ENCODE results near the gene C5AR2.
"Not testable (repeated sequence)": the region's sequence is repeated elsewhere in the genome, so short reads cannot be mapped to it uniquely, and the experiment has no call there.

Gene C5AR2

DNA sequence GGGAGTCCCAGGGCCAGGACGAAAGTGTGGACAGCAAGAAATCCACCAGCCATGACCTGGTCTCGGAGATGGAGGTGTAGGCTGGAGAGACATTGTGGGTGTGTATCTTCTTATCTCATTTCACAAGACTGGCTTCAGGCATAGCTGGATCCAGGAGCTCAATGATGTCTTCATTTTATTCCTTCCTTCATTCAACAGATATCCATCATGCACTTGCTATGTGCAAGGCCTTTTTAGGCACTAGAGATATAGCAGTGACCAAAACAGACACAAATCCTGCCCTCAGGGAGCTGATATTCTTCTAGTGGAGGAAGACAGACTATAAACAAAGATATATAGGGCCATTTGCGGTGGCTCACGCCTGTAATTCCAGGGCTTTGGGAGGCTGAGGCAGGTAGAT lies 9.8 kb downstream of the C5AR2 start:
- H3K4me1 ChIP-seq (ENCODE audit: control insufficient read depth in 5 of 5, insufficient read depth in 5 of 5, low read length in 5 of 5) = peaks cover 0 to under 1% (median 0%) of the 10 kb centered on the region in 5 donors
- no peak overlapping the region for H3K27ac ChIP-seq (ENCODE audit: low read depth, low read length)
- H3K36me3 ChIP-seq (ENCODE audit: control insufficient read depth in 5 of 5, insufficient read depth in 5 of 5, low read length in 5 of 5) = peaks cover 0 to 7% (median 0%) of the 10 kb centered on the region in 5 donors
- no peaks in the 10 kb centered on the region for H3K27me3 ChIP-seq (ENCODE audit: control insufficient read depth in 5 of 5, insufficient read depth in 4 of 5, low read length in 5 of 5)
- no peak overlapping the region for H3K9ac ChIP-seq (ENCODE audit: low read length in 5 of 5)
- no peaks in the 10 kb centered on the region for H3K9me3 ChIP-seq (ENCODE audit: control insufficient read depth in 5 of 5, low read length in 5 of 5)
- no peak overlapping the region for H3K4me3 ChIP-seq (ENCODE audit: low read depth in 1 of 5, low read length in 5 of 5)

DNA sequence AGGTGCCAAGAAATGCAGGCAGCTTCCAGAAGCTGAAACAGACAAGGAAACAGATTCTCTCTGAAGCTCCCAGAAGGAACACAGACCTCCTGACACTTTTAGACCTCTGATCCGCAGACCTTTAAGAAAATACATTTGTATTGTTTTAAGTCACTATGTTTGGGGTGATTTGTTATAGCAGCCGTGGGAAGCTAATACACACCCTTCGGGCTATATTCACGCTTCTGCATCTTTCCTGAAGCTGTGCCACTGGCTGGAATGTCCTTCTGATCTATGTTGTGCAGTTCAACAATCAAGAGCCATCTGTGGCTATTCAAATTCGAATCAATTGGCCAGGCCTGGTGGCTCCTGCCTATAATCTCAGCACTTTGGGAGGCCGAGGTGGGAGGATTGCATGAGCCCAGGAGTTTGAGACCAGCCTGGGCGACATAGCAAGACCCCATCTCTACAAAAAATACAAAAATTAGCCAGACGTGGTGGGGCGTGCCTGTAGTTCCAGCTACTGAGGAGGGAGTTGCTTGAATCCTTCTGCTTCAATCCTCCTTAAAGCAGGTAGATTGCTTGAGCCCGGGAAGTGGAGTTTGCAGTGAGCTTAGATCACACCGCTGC lies 11.3 kb downstream of the C5AR2 start:
- H3K9ac ChIP-seq (ENCODE audit: low read length in 5 of 5) = no peak overlapping the region
- no peaks in the 10 kb centered on the region for H3K9me3 ChIP-seq (ENCODE audit: control insufficient read depth in 5 of 5, low read length in 5 of 5)
- no peaks in the 10 kb centered on the region for H3K27me3 ChIP-seq (ENCODE audit: control insufficient read depth in 5 of 5, insufficient read depth in 4 of 5, low read length in 5 of 5)
- H3K4me1 ChIP-seq (ENCODE audit: control insufficient read depth in 5 of 5, insufficient read depth in 5 of 5, low read length in 5 of 5) = peaks cover 0 to 4% (median 0%) of the 10 kb centered on the region in 5 donors
- peaks cover 0 to 7% (median 0%) of the 10 kb centered on the region in 5 donors for H3K36me3 ChIP-seq (ENCODE audit: control insufficient read depth in 5 of 5, insufficient read depth in 5 of 5, low read length in 5 of 5)
- no peak overlapping the region for H3K4me3 ChIP-seq (ENCODE audit: low read depth in 1 of 5, low read length in 5 of 5)
- no peak overlapping the region for H3K27ac ChIP-seq (ENCODE audit: low read depth, low read length)

DNA sequence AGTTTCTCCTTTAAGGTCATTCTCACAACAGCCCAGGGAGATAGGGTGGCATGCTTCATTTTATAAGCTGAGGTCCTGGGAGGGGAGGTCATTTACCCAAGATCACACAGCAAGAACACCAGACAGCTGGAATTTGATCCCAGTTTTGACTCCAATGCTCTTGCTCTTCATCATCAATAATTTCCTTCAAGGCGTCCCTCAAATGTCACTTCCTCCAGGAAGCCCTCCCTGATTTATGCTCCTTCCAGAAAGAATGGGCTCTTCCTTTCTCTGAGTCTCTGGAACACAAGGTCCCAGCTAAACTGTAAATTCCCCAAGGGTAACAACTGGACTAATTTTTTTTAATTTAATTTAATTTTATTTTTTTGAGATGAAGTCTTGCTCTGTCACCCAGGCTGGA lies 12.4 kb downstream of the C5AR2 start:
- H3K27ac ChIP-seq (ENCODE audit: low read depth, low read length) = no peak overlapping the region
- no peak overlapping the region for H3K9ac ChIP-seq (ENCODE audit: low read length in 5 of 5)
- no peaks in the 10 kb centered on the region for H3K27me3 ChIP-seq (ENCODE audit: control insufficient read depth in 5 of 5, insufficient read depth in 4 of 5, low read length in 5 of 5)
- no peak overlapping the region for H3K4me3 ChIP-seq (ENCODE audit: low read depth in 1 of 5, low read length in 5 of 5)
- H3K36me3 ChIP-seq (ENCODE audit: control insufficient read depth in 5 of 5, insufficient read depth in 5 of 5, low read length in 5 of 5) = peaks cover 0 to 7% (median 0%) of the 10 kb centered on the region in 5 donors
- no peaks in the 10 kb centered on the region for H3K9me3 ChIP-seq (ENCODE audit: control insufficient read depth in 5 of 5, low read length in 5 of 5)
- peaks cover 0 to 10% (median 7%) of the 10 kb centered on the region in 5 donors for H3K4me1 ChIP-seq (ENCODE audit: control insufficient read depth in 5 of 5, insufficient read depth in 5 of 5, low read length in 5 of 5)

DNA sequence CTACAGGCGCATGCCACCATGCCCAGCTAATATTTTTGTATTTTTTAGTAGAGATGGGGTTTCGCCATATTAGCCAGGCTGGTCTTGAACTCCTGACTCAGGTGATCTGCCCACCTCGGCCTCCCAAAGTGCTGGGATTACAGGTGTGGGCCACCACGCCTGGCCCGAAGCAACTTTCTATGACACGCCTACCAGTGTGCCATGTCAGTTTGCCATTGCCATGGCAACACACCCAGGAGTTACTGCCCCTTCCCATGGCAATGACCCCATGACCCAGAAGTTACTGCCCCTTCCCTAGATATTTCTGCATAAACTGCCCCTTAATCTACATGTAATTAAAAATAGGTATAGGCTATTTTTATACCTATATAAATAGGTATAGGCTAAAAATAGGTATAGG lies 14.0 kb downstream of the C5AR2 start:
- not testable (repeated sequence) for H3K9me3 ChIP-seq (ENCODE audit: control insufficient read depth in 5 of 5, low read length in 5 of 5); H3K4me3 ChIP-seq (ENCODE audit: low read depth in 1 of 5, low read length in 5 of 5); H3K36me3 ChIP-seq (ENCODE audit: control insufficient read depth in 5 of 5, insufficient read depth in 5 of 5, low read length in 5 of 5); H3K27me3 ChIP-seq (ENCODE audit: control insufficient read depth in 5 of 5, insufficient read depth in 4 of 5, low read length in 5 of 5); H3K9ac ChIP-seq (ENCODE audit: low read length in 5 of 5); H3K27ac ChIP-seq (ENCODE audit: low read depth, low read length)
- H3K4me1 ChIP-seq (ENCODE audit: control insufficient read depth in 5 of 5, insufficient read depth in 5 of 5, low read length in 5 of 5) = peaks cover 3 to 18% (median 14%) of the 10 kb centered on the region in 5 donors

DNA sequence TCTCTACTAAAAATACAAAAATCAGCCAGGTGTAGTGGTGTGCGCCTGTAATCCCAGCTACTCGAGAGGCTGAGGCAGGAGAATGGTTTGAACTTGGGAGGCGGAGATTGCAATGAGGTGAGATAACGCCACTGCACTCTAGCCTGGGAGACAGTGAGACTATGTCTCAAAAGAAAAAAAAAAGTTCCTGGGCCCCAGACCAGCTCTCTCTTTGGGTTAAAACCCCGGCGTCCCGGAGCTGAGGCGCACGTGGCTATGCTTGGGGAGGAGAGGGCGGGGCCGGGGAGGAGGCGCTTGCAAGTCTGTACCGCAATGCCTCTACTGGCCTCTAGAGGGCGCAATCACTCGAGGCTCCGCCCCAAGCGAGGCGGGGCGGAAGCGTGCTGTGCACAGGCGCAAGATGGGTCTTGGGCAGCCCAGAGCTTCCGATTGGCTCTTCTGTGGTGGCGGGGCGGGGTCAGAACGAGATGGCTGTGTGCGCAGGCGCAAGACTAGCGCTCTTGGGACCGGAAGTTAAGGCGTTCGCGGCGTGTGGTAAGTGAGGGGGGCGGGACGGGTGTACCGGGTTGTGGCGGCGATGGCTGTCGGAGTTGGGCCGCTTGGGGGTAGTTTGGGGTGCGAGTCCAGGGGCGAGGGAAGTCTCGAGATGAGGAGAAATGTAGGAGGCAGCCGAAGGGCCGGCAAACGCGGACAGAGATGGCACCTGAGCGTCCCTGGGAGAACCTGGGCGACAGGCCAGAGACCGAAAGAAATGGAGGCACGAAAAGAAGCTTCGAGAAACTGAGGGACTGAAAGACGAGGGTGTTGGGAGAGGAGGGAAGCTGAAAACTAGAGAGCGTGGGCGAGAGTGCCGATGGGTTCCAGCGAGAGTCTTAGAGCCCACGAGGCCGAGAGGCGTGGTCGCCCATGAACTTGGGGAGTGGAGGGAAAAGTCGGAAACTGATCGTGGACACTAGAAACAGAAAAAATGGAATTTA lies 17.1 kb downstream of the C5AR2 start, which contains the start of gene DHX34:
DHX34 (plus strand) TSS at position 497 of the 977 bp plus-strand sequence. CDS start 3,716 bp downstream, outside the sequence.
- Histone ChIP-seq H3K9ac (ENCODE audit: low read length in 5 of 5) (peak within 1 kb of the TSS; percentile 60 to 92 (median 84)), H3K27ac (ENCODE audit: low read depth, low read length) (peak within 1 kb of the TSS; percentile 77), H3K9me3 (ENCODE audit: control insufficient read depth in 5 of 5, low read length in 5 of 5) (no peaks in the 10 kb centered on the region), H3K4me3 (ENCODE audit: low read depth in 1 of 5, low read length in 5 of 5) (peak within 1 kb of the TSS; percentile 86 to 98 (median 92)), H3K27me3 (ENCODE audit: control insufficient read depth in 5 of 5, insufficient read depth in 4 of 5, low read length in 5 of 5) (no peaks in the 10 kb centered on the region), H3K4me1 (ENCODE audit: control insufficient read depth in 5 of 5, insufficient read depth in 5 of 5, low read length in 5 of 5) (peaks cover 3 to 26% (median 15%) of the 10 kb centered on the region in 5 donors), H3K36me3 (ENCODE audit: control insufficient read depth in 5 of 5, insufficient read depth in 5 of 5, low read length in 5 of 5) (peaks cover 0 to 22% (median 14%) of the 10 kb centered on the region in 5 donors)

DNA sequence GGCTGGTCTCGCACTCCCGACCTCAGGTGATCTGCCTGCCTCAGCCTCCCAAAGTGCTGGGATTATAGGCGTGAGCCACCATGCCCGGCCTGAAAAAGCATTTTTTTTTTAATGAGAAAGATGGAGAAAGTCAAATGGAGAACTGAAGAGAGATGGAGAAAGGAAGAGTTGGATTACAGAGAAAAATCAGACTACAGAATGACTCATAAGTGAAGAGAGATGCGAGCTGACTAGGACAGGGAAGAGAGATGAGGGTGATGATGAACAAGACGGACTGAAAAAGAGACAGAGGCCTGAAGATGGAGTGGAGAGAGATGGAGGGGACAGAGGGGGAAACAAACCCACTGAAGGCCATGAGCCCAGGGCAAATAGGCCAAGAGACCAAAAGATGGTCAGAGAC lies 18.7 kb downstream of the C5AR2 start:
- Histone ChIP-seq H3K4me1 (ENCODE audit: control insufficient read depth in 5 of 5, insufficient read depth in 5 of 5, low read length in 5 of 5) (peaks cover 3 to 26% (median 15%) of the 10 kb centered on the region in 5 donors), H3K27ac (ENCODE audit: low read depth, low read length) (no peak overlapping the region), H3K9me3 (ENCODE audit: control insufficient read depth in 5 of 5, low read length in 5 of 5) (no peaks in the 10 kb centered on the region), H3K4me3 (ENCODE audit: low read depth in 1 of 5, low read length in 5 of 5) (no peak overlapping the region), H3K9ac (ENCODE audit: low read length in 5 of 5) (no peak overlapping the region), H3K36me3 (ENCODE audit: control insufficient read depth in 5 of 5, insufficient read depth in 5 of 5, low read length in 5 of 5) (peaks cover 0 to 35% (median 24%) of the 10 kb centered on the region in 5 donors), H3K27me3 (ENCODE audit: control insufficient read depth in 5 of 5, insufficient read depth in 4 of 5, low read length in 5 of 5) (no peaks in the 10 kb centered on the region)

DNA sequence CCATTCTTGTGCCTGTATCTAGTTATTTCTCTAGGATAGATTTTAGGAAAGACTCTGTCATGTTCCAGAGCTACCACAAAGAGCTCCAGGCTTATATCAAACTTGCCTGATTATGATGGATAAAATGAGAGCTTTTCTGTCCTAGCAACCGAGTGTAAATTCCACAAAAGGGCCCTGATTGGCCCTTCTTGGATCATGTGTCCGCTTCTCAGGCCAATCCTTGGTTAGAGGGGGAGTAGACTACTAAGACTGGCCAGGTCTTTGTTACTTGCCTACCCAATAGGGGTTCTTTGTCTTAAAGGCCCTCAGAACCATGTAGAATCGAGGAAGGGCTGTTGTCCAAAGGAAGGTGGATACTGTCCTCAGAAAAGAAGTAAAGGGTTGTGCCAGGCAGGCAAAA lies 19.6 kb downstream of the C5AR2 start:
- no peaks in the 10 kb centered on the region for H3K27me3 ChIP-seq (ENCODE audit: control insufficient read depth in 5 of 5, insufficient read depth in 4 of 5, low read length in 5 of 5)
- H3K36me3 ChIP-seq (ENCODE audit: control insufficient read depth in 5 of 5, insufficient read depth in 5 of 5, low read length in 5 of 5) = peaks cover 0 to 44% (median 31%) of the 10 kb centered on the region in 5 donors
- H3K27ac ChIP-seq (ENCODE audit: low read depth, low read length) = no peak overlapping the region
- H3K4me1 ChIP-seq (ENCODE audit: control insufficient read depth in 5 of 5, insufficient read depth in 5 of 5, low read length in 5 of 5) = peaks cover 3 to 26% (median 15%) of the 10 kb centered on the region in 5 donors
- H3K4me3 ChIP-seq (ENCODE audit: low read depth in 1 of 5, low read length in 5 of 5) = no peak overlapping the region
- no peaks in the 10 kb centered on the region for H3K9me3 ChIP-seq (ENCODE audit: control insufficient read depth in 5 of 5, low read length in 5 of 5)
- peak overlapping the region in 1 of 5 donors; percentile 4 for H3K9ac ChIP-seq (ENCODE audit: low read length in 5 of 5)

DNA sequence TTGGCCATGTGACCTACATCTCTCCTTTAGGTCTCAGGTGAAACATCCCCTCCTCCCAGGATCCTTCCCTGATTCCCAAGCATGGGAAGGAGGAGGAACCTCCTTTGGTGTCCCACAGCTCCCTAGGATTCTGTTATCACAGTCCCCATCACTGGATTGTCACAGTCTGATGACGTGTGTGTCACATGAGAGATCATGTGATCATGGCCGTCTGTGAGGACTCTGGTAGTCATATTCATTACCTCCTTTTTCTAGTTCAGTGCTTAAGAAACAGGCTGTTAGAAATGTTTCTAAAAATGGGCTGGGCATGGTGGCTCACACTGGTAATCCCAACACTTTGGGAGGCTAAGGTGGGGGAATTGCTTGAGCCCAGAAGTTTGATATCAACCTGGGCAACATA lies 20.1 kb downstream of the C5AR2 start:
- Histone ChIP-seq H3K27me3 (ENCODE audit: control insufficient read depth in 5 of 5, insufficient read depth in 4 of 5, low read length in 5 of 5) (no peaks in the 10 kb centered on the region), H3K9me3 (ENCODE audit: control insufficient read depth in 5 of 5, low read length in 5 of 5) (no peaks in the 10 kb centered on the region), H3K27ac (ENCODE audit: low read depth, low read length) (no peak overlapping the region), H3K36me3 (ENCODE audit: control insufficient read depth in 5 of 5, insufficient read depth in 5 of 5, low read length in 5 of 5) (peaks cover under 1 to 50% (median 34%) of the 10 kb centered on the region in 5 donors), H3K9ac (ENCODE audit: low read length in 5 of 5) (peak overlapping the region in 1 of 5 donors; percentile 4), H3K4me3 (ENCODE audit: low read depth in 1 of 5, low read length in 5 of 5) (no peak overlapping the region), H3K4me1 (ENCODE audit: control insufficient read depth in 5 of 5, insufficient read depth in 5 of 5, low read length in 5 of 5) (peaks cover 3 to 26% (median 15%) of the 10 kb centered on the region in 5 donors)

DNA sequence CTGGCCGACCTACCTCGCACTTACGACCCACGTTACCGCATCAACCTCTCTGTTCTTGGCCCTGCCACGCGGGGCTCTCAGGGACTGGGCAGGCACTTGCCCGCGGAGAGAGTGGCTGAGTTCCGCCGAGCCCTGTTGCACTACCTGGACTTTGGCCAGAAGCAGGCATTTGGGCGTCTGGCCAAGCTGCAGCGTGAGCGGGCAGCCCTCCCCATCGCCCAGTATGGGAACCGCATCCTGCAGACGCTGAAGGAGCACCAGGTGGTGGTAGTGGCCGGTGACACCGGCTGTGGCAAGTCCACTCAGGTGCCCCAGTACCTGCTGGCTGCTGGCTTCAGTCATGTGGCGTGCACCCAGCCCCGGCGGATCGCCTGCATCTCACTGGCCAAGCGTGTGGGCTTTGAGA lies 21.3 kb downstream of the C5AR2 start:
- Histone ChIP-seq H3K27me3 (ENCODE audit: control insufficient read depth in 5 of 5, insufficient read depth in 4 of 5, low read length in 5 of 5) (no peaks in the 10 kb centered on the region), H3K27ac (ENCODE audit: low read depth, low read length) (no peak overlapping the region), H3K4me3 (ENCODE audit: low read depth in 1 of 5, low read length in 5 of 5) (no peak overlapping the region), H3K9me3 (ENCODE audit: control insufficient read depth in 5 of 5, low read length in 5 of 5) (peaks cover 0 to 4% (median 3%) of the 10 kb centered on the region in 5 donors), H3K36me3 (ENCODE audit: control insufficient read depth in 5 of 5, insufficient read depth in 5 of 5, low read length in 5 of 5) (peaks cover 4 to 62% (median 46%) of the 10 kb centered on the region in 5 donors), H3K9ac (ENCODE audit: low read length in 5 of 5) (no peak overlapping the region), H3K4me1 (ENCODE audit: control insufficient read depth in 5 of 5, insufficient read depth in 5 of 5, low read length in 5 of 5) (peaks cover 3 to 22% (median 15%) of the 10 kb centered on the region in 5 donors)

DNA sequence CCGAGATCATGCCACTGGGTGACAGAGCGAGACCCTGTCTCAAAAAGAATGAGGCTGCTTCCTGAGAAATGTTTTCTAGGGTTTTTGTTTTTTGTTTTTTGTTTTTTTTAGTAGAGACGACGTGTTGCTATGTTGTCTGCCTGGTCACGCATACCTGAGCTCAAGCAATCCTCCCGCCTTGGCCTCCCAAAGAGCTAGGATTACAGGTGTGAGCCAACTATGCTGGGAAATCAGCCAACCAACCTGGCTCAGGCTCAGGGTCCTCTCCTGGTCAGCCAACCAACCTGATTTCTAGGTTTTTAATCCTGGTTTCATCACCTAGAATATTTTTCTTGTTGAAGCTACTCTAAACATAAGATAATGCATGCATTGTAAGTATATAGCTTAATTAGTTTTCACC lies 24.9 kb downstream of the C5AR2 start:
- peaks cover 4 to 94% (median 76%) of the 10 kb centered on the region in 5 donors for H3K36me3 ChIP-seq (ENCODE audit: control insufficient read depth in 5 of 5, insufficient read depth in 5 of 5, low read length in 5 of 5)
- no peak overlapping the region for H3K9ac ChIP-seq (ENCODE audit: low read length in 5 of 5)
- H3K27me3 ChIP-seq (ENCODE audit: control insufficient read depth in 5 of 5, insufficient read depth in 4 of 5, low read length in 5 of 5) = no peaks in the 10 kb centered on the region
- peaks cover 0 to 4% (median 3%) of the 10 kb centered on the region in 5 donors for H3K9me3 ChIP-seq (ENCODE audit: control insufficient read depth in 5 of 5, low read length in 5 of 5)
- H3K4me3 ChIP-seq (ENCODE audit: low read depth in 1 of 5, low read length in 5 of 5) = no peak overlapping the region
- H3K4me1 ChIP-seq (ENCODE audit: control insufficient read depth in 5 of 5, insufficient read depth in 5 of 5, low read length in 5 of 5) = peaks cover 0 to 3% (median 0%) of the 10 kb centered on the region in 5 donors
- no peak overlapping the region for H3K27ac ChIP-seq (ENCODE audit: low read depth, low read length)

Data from subcutaneous abdominal adipose tissue (tissue), 5 donors.